GM10248 (cell line): Measurements from ENCODE around the gene WDFY2.

Source experiments
- CTCF ChIA-PET: fragments of 300-600 bp; sonication (Branson Sonifier 250); formaldehyde crosslinking; extraction: SDS; loops from one replicate; lab custom pipeline; 2021; ENCODE audit warnings: antibody characterized with exemption; lab: Yijun Ruan, JAX
- POLR2A ChIA-PET: fragments of 350-650 bp; sonication (Branson Sonifier 250); formaldehyde crosslinking; extraction: SDS; loops from one replicate; lab custom pipeline; 2020; ENCODE audit warnings: antibody characterized with exemption; lab: Yijun Ruan, JAX
- DNase-seq: peaks from one replicate; pipeline ENCODE4 v3.0.0; 2012; ENCODE audit errors: extremely low spot score
- TF ChIP-seq, protein P1 (sequence below): IDR thresholded peaks from 2 replicates; pipeline ENCODE4 v1.5.1; 2012; ENCODE audit warnings: mild to moderate bottlenecking, low read depth; ENCODE audit errors: extremely low read depth, missing control alignments, control extremely low read depth

WDFY2 gene

DNA sequence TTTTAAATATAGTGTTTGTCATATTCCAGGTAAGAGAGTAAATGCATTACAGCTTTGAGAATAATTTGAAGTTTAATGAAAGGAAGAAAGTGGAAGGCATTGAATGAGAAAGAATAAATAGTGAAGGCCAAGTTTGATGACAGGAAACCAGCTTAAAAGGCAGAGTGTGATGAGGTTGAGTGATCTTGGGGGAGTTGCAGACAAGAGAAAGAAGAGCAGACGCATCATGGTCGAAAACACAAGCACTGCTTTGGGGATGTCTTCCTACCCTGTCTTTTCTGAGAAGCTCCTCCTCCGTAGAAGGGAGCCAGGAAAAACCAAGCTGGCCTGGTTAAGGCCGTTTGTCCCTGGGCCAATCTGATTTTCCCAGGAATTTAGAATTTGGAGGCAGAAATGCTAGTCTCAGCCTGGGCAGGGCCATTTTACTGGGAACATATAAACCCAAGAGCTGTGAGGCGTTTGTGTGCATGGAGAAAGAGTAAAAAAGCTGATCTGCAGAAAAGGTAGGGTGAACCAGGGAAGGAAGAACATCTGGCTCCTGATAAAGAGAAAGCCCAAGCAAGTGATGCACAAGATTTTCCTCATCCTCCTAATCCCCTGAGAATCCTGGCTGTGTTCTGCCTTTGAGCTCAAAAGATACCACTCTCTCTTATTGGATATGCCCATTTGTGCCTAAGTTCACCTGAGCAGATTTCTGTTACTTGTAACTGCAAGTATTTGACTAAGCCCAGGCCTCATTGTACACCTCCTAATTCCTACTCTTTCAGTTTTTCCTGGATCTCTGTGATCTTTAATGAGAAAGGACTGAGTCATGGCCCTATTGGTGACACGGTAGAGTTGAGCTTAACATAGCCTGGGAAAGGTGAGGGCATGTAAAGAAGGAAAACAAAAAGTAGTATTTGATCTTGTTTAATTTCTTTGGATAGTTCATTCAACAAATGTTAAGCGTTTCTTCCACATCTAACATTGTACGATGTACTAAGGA lies 80.0 kb downstream of the WDFY2 start:
- POLR2A ChIA-PET = interaction anchor here (1.1 kb wide), 1 partner anchor 211 kb away, joined by 3 read pairs; the partner anchor contains the start of gene INTS6
- no peak for DNase-seq
- TF ChIP-seq, protein P1, sequence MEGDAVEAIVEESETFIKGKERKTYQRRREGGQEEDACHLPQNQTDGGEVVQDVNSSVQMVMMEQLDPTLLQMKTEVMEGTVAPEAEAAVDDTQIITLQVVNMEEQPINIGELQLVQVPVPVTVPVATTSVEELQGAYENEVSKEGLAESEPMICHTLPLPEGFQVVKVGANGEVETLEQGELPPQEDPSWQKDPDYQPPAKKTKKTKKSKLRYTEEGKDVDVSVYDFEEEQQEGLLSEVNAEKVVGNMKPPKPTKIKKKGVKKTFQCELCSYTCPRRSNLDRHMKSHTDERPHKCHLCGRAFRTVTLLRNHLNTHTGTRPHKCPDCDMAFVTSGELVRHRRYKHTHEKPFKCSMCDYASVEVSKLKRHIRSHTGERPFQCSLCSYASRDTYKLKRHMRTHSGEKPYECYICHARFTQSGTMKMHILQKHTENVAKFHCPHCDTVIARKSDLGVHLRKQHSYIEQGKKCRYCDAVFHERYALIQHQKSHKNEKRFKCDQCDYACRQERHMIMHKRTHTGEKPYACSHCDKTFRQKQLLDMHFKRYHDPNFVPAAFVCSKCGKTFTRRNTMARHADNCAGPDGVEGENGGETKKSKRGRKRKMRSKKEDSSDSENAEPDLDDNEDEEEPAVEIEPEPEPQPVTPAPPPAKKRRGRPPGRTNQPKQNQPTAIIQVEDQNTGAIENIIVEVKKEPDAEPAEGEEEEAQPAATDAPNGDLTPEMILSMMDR = no peak
- CTCF ChIA-PET = interaction anchor here (0.8 to 2.1 kb wide), 3 partner anchors 9 to 14 kb away, joined by 4 to 7 read pairs (median 5); no protein-coding TSS in a partner anchor

DNA sequence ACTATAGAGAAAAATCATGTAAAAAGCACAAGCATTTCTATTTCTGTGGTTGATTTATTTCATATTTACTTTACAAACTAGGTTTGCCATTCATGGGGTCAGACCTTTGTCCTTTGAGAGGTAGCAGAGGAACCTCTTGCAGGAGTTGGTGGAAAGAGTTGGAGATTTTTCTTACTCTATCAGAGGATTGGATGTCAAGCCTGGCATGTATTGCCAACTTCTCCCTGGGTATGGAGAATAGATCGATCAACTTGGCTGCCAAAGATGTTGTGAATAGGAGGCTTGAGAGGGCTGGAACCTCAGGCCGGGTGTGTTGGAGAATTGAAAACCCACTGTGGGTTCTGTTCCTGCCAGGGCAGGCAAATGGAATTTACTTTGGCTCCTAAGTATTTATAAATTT lies 81.2 kb downstream of the WDFY2 start:
- no peak for DNase-seq
- ChIA-PET CTCF (no interaction called here), POLR2A (interaction anchor here (1.1 kb wide), 1 partner anchor 212 kb away, joined by 3 read pairs; the partner anchor contains the start of gene INTS6)
- TF ChIP-seq, protein P1 = no peak

DNA sequence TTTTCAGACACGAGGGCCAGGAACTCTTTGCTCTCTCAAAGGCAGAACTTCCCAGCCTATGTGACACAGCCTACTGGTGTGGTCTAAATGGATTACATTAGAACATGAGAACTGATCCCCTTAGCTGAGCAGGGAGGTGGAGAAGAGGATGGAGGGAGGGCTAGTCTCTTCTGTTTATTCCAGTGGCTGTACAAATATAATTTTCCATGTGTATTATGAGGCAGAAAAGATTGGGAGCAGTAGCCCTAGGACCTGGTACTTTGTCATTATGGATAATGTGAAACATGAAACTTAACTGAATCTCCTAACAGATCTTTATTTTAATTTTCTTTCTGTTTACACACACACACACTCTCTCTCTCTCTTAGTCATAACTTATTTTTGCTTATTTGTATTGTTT lies 82.1 kb downstream of the WDFY2 start:
- CTCF ChIA-PET = no interaction called here

DNA sequence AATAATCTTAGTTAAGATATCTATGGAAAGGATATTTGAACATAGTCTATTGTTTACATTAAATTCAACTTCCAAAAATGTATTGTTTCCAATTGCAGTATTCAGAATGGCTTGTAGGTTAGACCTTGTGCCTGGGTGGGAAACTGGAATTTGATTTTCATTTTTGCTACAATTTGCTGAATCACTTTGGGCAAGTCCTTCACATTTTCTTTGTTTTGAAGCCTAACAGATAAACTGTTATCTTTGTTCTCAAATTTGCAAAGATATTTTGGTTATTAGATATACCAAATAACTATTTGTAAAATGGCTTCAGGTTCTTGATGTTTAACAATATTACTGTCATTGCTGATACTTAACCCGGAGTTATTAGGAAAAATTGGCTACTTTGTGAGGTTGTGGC lies 82.6 kb downstream of the WDFY2 start:
- CTCF ChIA-PET = no interaction called here
- no peak for DNase-seq
- TF ChIP-seq, protein P1 = no peak
- POLR2A ChIA-PET = no interaction called here

More for the DNA sequence above, 82.1 kb downstream of the WDFY2 start:
- DNase-seq = no peak
- POLR2A ChIA-PET = no interaction called here
- TF ChIP-seq, protein P1 = no peak

DNA sequence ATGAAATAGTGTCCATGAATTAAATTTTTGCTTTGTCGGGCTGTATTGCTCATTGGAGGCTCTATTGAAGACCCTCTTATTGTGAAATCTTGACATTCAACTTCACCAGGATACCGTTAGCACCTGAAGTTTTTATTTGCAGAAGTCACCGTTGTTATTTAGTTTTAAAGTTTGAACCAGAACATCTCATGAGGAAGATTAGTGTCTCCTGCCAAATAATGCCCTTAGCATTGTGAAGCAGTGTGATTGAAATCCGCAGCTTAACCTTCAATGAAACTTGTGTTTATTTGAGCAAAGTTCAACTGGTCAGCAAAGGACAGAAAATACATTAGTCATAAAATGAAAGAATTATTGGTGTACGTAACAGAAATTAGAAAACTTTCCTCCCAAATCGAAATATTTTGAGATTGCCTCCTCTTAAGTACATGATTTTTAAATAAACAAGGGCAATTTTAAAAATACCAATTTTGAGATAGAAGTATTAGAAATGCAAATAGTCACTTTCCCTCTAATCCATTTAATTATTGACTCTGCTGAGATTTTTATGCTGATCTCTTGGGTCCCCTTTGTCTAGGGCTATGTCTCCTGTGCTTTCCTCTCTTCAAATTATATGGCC lies 84.4 kb downstream of the WDFY2 start:
- POLR2A ChIA-PET = no interaction called here
- TF ChIP-seq, protein P1 = no peak
- DNase-seq = no peak
- CTCF ChIA-PET = no interaction called here

DNA sequence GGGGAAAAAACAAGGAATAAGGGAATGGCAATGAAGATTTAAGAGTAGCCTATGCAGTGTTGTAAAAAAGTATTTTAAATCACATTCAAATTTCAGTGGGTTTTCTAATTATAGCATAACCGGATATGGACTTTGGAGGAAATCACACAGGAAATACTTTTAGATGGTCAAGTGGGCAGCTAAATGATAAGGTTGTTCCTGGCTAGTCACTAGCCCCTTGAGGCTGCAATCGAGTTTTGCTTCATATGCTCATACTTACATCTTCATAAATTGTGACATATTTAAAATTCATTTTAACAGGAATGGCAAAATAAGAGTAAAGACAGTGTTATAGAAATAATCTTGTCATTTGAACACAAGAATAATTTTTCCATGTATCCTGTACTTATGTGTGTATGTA lies 88.9 kb downstream of the WDFY2 start:
- ChIA-PET POLR2A (no interaction called here), CTCF (interaction anchor here (1.7 to 2.0 kb wide), 2 partner anchors 9 to 11 kb away, joined by 3 to 7 read pairs; no protein-coding TSS in a partner anchor)
- TF ChIP-seq, protein P1 = no peak
- DNase-seq = no peak
